ENCODE data around the gene IL17C. TPM values are rescaled to one million over a fixed set of nuclear protein-coding genes. Genes with fewer than 3 reads are reported as not detected.

IL17C gene
- total RNA-seq, 1 donor from 2014 or later: not detected

DNA sequence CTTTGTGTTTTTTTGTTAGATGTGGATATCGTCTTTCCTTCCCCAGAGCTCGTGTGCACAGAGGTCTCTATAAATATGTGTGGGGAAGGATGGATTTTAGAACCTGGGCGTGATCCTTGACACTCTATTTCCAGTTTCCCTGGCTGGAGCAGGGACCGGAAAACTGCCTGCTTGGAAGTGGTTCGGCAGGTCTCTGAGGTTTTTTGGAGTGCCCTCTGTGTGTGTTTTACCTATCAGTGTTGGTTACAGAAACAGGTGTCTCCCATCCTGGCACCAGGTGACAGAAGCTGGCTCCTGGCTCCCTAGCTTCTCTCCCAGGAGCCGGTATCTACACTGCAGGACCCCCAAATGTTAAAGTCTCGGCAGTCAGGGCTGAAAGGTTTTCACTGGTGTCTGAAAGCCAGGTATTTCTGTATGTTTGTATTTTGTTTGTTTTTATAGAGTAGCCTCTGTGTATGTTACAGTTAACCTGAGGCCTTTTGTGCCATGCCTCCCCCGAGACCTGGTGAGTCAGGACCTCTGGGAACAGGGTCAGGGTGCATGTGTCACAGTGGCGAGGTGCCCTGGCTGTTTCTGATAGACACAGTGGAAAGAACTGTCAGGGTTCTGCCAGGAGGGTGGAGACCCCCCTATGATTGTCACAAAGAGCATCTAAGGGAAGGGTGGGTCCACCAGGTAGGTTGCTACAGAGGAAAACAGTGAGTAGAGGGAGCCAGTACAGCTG is 36.9 kb upstream of the IL17C start:
- peaks cover 44% of the 10 kb centered on the region for H3K36me3 Mint-ChIP-seq (ENCODE audit: unreplicated experiment)
- no peaks in the 10 kb centered on the region for H3K9me3 Mint-ChIP-seq (ENCODE audit: unreplicated experiment)
- no peak for DNase-seq (ENCODE audit: extremely low spot score, unreplicated experiment)
- no peak overlapping the region for H3K27ac Mint-ChIP-seq (ENCODE audit: unreplicated experiment)
- TF ChIP-seq, protein P1, sequence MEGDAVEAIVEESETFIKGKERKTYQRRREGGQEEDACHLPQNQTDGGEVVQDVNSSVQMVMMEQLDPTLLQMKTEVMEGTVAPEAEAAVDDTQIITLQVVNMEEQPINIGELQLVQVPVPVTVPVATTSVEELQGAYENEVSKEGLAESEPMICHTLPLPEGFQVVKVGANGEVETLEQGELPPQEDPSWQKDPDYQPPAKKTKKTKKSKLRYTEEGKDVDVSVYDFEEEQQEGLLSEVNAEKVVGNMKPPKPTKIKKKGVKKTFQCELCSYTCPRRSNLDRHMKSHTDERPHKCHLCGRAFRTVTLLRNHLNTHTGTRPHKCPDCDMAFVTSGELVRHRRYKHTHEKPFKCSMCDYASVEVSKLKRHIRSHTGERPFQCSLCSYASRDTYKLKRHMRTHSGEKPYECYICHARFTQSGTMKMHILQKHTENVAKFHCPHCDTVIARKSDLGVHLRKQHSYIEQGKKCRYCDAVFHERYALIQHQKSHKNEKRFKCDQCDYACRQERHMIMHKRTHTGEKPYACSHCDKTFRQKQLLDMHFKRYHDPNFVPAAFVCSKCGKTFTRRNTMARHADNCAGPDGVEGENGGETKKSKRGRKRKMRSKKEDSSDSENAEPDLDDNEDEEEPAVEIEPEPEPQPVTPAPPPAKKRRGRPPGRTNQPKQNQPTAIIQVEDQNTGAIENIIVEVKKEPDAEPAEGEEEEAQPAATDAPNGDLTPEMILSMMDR (IDR thresholded peaks at IDR 0.05): no peak
- no peak overlapping the region for H3K4me3 Mint-ChIP-seq (ENCODE audit: unreplicated experiment)
- H3K4me1 Mint-ChIP-seq (ENCODE audit: unreplicated experiment): no peaks in the 10 kb centered on the region
- H3K27me3 Mint-ChIP-seq (ENCODE audit: unreplicated experiment): no peaks in the 10 kb centered on the region

DNA sequence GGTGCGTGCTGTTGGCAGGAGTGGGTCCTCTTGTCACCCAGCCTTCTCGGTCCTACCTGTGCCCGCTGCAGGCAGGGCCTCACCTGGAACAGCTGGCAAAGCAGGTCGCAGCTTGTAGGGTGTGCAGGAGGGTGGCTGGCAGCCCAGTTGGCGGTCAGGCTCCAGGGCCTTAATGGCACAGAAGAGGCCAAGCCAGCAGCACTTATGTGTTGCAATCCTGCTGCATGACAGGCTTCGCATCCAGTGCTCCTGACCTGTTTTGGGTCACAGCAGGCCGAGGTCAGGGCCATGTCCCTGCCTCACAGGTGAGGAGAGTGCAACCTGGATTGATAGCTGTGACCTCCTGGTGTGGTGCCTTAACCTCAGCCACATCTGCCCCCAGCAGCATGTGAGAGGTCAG is 36.3 kb upstream of the IL17C start:
- Mint-ChIP-seq H3K27me3 (ENCODE audit: unreplicated experiment) (no peaks in the 10 kb centered on the region), H3K9me3 (ENCODE audit: unreplicated experiment) (no peaks in the 10 kb centered on the region), H3K36me3 (ENCODE audit: unreplicated experiment) (peaks cover 44% of the 10 kb centered on the region), H3K4me1 (ENCODE audit: unreplicated experiment) (no peaks in the 10 kb centered on the region), H3K4me3 (ENCODE audit: unreplicated experiment) (no peak overlapping the region), H3K27ac (ENCODE audit: unreplicated experiment) (no peak overlapping the region)
- TF ChIP-seq, protein P1 (IDR thresholded peaks at IDR 0.05): no peak
- DNase-seq (ENCODE audit: extremely low spot score, unreplicated experiment): no peak

DNA sequence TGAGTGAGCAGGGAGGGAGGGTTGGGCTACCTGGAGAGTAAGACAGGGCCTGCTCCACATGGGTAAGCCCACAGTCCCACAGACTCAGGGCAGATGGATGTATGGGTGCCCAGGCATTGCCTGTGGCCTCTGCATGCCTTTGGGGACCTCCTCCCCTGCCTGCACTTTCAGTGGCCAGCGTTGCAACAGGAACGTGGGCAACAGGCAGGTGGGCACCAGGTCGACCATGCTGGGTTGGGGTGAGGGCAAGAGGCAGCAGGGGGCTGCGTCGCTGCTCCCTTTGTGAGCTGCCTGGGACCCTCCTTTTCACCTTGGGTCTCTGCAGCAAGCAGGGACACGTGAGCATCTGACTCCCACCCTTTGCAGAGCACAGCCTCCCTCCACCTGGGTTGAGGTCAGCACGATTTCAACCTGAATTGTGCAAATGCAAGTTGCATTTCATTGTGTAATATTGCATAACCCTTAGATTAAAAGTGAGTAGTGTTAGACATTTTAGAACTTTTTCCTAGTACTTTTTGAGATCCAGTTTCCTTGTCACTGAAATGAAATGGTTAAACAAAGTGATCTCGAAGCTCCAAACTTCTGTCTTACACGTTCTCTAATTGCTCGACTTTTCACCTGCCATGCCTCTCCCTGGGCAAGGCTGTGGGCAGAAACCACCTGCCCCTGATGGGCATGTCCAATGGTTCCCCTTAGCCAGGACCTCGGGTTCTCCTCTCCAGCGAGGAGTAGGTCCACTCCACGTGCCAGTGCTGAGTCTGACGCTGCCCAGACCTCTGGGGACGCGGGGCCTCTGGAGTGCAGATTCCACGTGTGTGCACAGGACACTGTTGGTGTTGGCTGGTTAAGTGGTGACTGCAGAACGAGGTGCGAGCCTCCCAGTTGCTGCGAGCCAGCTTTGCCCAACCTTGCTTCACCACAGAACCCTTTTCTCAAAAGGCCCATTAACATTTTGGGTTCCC is 32.9 kb upstream of the IL17C start:
- Mint-ChIP-seq H3K36me3 (ENCODE audit: unreplicated experiment) (peaks cover 37% of the 10 kb centered on the region), H3K9me3 (ENCODE audit: unreplicated experiment) (no peaks in the 10 kb centered on the region)
- TF ChIP-seq, protein P1 (IDR thresholded peaks at IDR 0.05): no peak

DNA sequence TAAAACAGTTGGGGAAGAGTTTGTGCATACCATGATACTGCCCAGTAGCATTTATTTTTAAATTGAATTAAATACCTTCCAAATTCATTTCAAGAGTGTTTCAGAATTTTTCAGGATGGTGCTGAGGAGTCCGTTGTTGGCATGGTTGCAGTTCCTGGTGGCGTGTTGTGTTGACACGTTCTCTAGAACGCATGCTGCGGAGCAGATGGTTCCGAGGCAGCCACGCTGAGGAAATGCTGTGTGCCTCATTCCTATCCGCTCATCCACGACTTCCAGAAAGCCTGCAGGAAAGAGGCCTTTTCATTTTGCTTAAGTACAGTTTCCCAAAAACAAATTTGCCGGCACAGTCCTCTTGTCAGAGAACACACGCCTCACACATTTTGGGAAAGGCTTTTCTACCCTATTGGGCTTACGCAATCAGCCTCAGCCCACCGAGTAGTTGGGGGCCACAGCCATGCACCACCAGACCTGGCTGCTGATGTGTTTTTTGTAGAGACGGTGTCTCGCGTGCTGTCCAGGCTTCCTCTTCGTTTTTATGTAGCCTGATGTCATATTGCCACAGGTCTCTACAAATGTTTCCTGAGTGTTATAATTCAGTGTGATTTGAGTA is 32.1 kb upstream of the IL17C start:
- TF ChIP-seq, protein P1 (IDR thresholded peaks at IDR 0.05): no peak
- no peak overlapping the region for H3K27ac Mint-ChIP-seq (ENCODE audit: unreplicated experiment)
- H3K27me3 Mint-ChIP-seq (ENCODE audit: unreplicated experiment): no peaks in the 10 kb centered on the region
- DNase-seq (ENCODE audit: extremely low spot score, unreplicated experiment): no peak
- no peaks in the 10 kb centered on the region for H3K4me1 Mint-ChIP-seq (ENCODE audit: unreplicated experiment)
- H3K36me3 Mint-ChIP-seq (ENCODE audit: unreplicated experiment): peaks cover 34% of the 10 kb centered on the region
- H3K9me3 Mint-ChIP-seq (ENCODE audit: unreplicated experiment): no peaks in the 10 kb centered on the region
- no peak overlapping the region for H3K4me3 Mint-ChIP-seq (ENCODE audit: unreplicated experiment)

More for the DNA sequence above, 32.9 kb upstream of the IL17C start:
- H3K4me1 Mint-ChIP-seq (ENCODE audit: unreplicated experiment): no peaks in the 10 kb centered on the region
- H3K27me3 Mint-ChIP-seq (ENCODE audit: unreplicated experiment): no peaks in the 10 kb centered on the region
- no peak overlapping the region for H3K4me3 Mint-ChIP-seq (ENCODE audit: unreplicated experiment)
- DNase-seq (ENCODE audit: extremely low spot score, unreplicated experiment): no peak
- no peak overlapping the region for H3K27ac Mint-ChIP-seq (ENCODE audit: unreplicated experiment)

Measured in osteocyte (in vitro differentiated cells).